ENCODE measurements around the gene CDC42BPB. TPM values are rescaled to one million over a fixed set of nuclear protein-coding genes. Genes with fewer than 3 reads are reported as not detected.
A peak's percentile ranks its signal among the peaks of the same experiment; 100 is the strongest.

The CDC42BPB gene
- total and polyA plus RNA-seq, 2 of the 13 experiments (the other 11 are each of a cell fraction or from before 2014, with no cell fraction given): 19.7 to 32.3 TPM

DNA sequence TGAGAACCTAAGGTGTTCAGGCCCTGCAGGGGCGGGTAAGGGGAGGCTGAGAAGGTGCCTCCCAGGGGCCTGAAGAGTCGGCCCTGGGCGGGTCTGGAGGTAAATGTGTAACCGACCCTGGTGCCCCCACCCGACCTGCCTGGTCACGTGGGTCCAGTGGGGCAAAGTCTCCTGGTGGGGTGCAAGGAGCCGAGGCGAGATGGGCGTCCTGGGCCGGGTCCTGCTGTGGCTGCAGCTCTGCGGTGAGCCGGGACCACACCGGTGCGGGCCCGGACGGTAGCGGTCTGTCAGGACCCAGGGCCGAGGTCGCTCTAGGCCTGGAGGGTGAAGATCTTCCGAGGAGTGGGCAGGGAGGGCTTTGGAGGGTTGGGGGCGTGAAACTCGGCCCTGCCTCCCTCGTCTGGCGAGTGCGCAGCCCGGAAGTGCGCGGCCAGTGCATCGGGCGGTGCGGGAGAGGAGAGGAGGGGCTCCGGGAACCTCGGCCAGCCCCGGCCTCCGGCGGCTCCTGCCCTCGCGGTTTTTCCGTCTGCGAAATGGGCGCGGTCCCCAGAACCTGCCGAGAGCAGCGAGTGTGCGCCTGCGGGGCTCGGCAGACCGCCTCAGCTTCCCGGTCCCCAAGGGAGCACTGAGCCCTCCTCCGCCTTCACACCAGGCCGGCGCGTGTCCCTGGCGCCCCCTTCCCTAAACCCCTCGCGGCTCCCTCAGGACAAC lies 134.7 kb downstream of the CDC42BPB start, which contains the start of gene AMN (continued):
- TF ChIP-seq RFX5 (IDR thresholded peaks at IDR 0.05; ENCODE audit: low read depth, low read length) (no peak), ZNF781 (CRISPR knock-in tag; IDR thresholded peaks at IDR 0.05; ENCODE audit: borderline replicate concordance, not compliant biosample characterization) (peak; percentile 14), STAT5B (CRISPR knock-in tag; IDR thresholded peaks at IDR 0.05) (no peak), ZNF782 (CRISPR knock-in tag; IDR thresholded peaks at IDR 0.05; ENCODE audit: borderline replicate concordance) (no peak; the same call in 1 of the 2 replicates), ZNF776 (CRISPR knock-in tag; IDR thresholded peaks at IDR 0.05) (no peak; the same call in none of the 2 replicates), CAMTA2 (CRISPR knock-in tag; IDR thresholded peaks at IDR 0.05; ENCODE audit: borderline replicate concordance) (no peak), ZNF83 (CRISPR knock-in tag; IDR thresholded peaks at IDR 0.05; ENCODE audit: borderline replicate concordance) (no peak), GTF3A (CRISPR knock-in tag; conservative IDR thresholded peaks at IDR 0.05) (no peak), DRAP1 (CRISPR knock-in tag; IDR thresholded peaks at IDR 0.05) (peak; percentile 60; the same call in 1 of the 2 replicates), MZF1 (CRISPR knock-in tag; IDR thresholded peaks at IDR 0.05; ENCODE audit: borderline replicate concordance) (no peak), DBP (CRISPR knock-in tag; IDR thresholded peaks at IDR 0.05; ENCODE audit: not compliant biosample characterization) (no peak), CREBL2 (CRISPR knock-in tag; IDR thresholded peaks at IDR 0.05; ENCODE audit: borderline replicate concordance) (no peak), ZNF136 (CRISPR knock-in tag; IDR thresholded peaks at IDR 0.05; ENCODE audit: low read depth) (0 out of 2 replicates have a peak, but pooled peaks have one; percentile 59), ZNF546 (CRISPR knock-in tag; conservative IDR thresholded peaks at IDR 0.05) (0 out of 2 replicates have a peak, but pooled peaks have one; percentile 28), ZNF34 (CRISPR knock-in tag; IDR thresholded peaks at IDR 0.05; ENCODE audit: borderline replicate concordance) (no peak), HINFP (CRISPR knock-in tag; IDR thresholded peaks at IDR 0.05; ENCODE audit: low read depth) (no peak), ZNF431 (CRISPR knock-in tag; IDR thresholded peaks at IDR 0.05; ENCODE audit: borderline replicate concordance, low read depth) (peak; percentile 49; the same call in 1 of the 2 replicates), ZBTB8A (CRISPR knock-in tag; IDR thresholded peaks at IDR 0.05; ENCODE audit: borderline replicate concordance, low read depth) (no peak), ZNF850 (CRISPR knock-in tag; conservative IDR thresholded peaks at IDR 0.05) (0 out of 2 replicates have a peak, but pooled peaks have one; percentile 37), JUNB (CRISPR knock-in tag; IDR thresholded peaks at IDR 0.05; ENCODE audit: borderline replicate concordance) (no peak)
- TF ChIP-seq, protein P1, sequence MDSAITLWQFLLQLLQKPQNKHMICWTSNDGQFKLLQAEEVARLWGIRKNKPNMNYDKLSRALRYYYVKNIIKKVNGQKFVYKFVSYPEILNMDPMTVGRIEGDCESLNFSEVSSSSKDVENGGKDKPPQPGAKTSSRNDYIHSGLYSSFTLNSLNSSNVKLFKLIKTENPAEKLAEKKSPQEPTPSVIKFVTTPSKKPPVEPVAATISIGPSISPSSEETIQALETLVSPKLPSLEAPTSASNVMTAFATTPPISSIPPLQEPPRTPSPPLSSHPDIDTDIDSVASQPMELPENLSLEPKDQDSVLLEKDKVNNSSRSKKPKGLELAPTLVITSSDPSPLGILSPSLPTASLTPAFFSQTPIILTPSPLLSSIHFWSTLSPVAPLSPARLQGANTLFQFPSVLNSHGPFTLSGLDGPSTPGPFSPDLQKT (CRISPR knock-in tag; IDR thresholded peaks at IDR 0.05; ENCODE audit: borderline replicate concordance): peak; percentile 65; the same call in 1 of the 2 replicates
- TF ChIP-seq, protein P2, sequence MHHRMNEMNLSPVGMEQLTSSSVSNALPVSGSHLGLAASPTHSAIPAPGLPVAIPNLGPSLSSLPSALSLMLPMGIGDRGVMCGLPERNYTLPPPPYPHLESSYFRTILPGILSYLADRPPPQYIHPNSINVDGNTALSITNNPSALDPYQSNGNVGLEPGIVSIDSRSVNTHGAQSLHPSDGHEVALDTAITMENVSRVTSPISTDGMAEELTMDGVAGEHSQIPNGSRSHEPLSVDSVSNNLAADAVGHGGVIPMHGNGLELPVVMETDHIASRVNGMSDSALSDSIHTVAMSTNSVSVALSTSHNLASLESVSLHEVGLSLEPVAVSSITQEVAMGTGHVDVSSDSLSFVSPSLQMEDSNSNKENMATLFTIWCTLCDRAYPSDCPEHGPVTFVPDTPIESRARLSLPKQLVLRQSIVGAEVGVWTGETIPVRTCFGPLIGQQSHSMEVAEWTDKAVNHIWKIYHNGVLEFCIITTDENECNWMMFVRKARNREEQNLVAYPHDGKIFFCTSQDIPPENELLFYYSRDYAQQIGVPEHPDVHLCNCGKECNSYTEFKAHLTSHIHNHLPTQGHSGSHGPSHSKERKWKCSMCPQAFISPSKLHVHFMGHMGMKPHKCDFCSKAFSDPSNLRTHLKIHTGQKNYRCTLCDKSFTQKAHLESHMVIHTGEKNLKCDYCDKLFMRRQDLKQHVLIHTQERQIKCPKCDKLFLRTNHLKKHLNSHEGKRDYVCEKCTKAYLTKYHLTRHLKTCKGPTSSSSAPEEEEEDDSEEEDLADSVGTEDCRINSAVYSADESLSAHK (CRISPR knock-in tag; IDR thresholded peaks at IDR 0.05; ENCODE audit: borderline replicate concordance): no peak
